ENCODE measurements around the gene CADPS2.

The CADPS2 gene

DNA sequence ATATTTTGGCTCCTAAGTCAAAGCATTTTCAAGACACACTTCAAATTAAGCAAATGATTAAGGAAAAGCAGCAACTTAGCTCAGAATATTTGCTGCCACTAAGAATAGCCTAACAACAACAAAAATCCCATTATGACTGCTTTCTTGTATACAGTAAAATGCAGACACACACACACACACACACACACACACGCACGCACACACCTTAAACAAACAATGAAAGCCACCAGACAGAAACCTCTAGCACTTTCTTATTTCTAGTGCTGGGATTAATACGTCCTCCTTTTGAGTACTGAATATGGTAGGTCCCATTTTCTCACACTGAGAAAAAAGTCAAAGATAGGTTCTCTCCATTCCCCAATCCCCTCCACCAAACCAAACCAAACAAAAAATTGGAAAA lies 558.3 kb downstream of the CADPS2 start:
- H3K9me3 ChIP-seq (ENCODE audit: insufficient read depth, low read depth, low read length): no peaks in the 10 kb centered on the region

GRCh38 chr7:122316467-122317388 lies 569.5 kb downstream of the CADPS2 start:
- Histone ChIP-seq H3F3A (ENCODE audit: low read depth) (no peaks in the 10 kb centered on the region), H3K4me1 (ENCODE audit: insufficient read depth, low read length, poor library complexity, severe bottlenecking) (no peaks in the 10 kb centered on the region), H3K9me2 (replicated peaks; ENCODE audit: low read depth, low read length) (no peaks in the 10 kb centered on the region), H3K4me2 (ENCODE audit: low read depth, low read length, poor library complexity, severe bottlenecking) (no peak overlapping the region), H3K4me3 (ENCODE audit: low read length, poor library complexity, severe bottlenecking) (no peak overlapping the region), H3K79me2 (ENCODE audit: insufficient read depth, low read length) (no peaks in the 10 kb centered on the region), H3K36me3 (ENCODE audit: insufficient read depth, low read length) (no peaks in the 10 kb centered on the region), H4K20me1 (ENCODE audit: insufficient read depth, low read length, poor library complexity, severe bottlenecking) (no peaks in the 10 kb centered on the region), H3K9ac (ENCODE audit: low read depth, low read length, poor library complexity, severe bottlenecking) (no peak overlapping the region), H2AFZ (ENCODE audit: low read length) (no peak overlapping the region), H3K27me3 (ENCODE audit: insufficient read depth, low read length, poor library complexity, severe bottlenecking) (no peaks in the 10 kb centered on the region), H3K9me3 (ENCODE audit: insufficient read depth, low read depth, low read length) (no peaks in the 10 kb centered on the region; the same call in 1 of the 2 replicates)
- TF ChIP-seq EZH2phosphoT487 (IDR thresholded peaks at IDR 0.05; ENCODE audit: borderline replicate concordance) (no peak), CTCF (conservative IDR thresholded peaks at IDR 0.05; ENCODE audit: low read length) (no peak)

More for the DNA sequence above, 558.3 kb downstream of the CADPS2 start:
- H3K9ac ChIP-seq (ENCODE audit: low read depth, low read length, poor library complexity, severe bottlenecking): no peak overlapping the region
- no peaks in the 10 kb centered on the region for H3F3A ChIP-seq (ENCODE audit: low read depth)
- H3K9me2 ChIP-seq (replicated peaks; ENCODE audit: low read depth, low read length): no peaks in the 10 kb centered on the region
- H2AFZ ChIP-seq (ENCODE audit: low read length): no peak overlapping the region
- H3K4me1 ChIP-seq (ENCODE audit: insufficient read depth, low read length, poor library complexity, severe bottlenecking): no peaks in the 10 kb centered on the region
- TF ChIP-seq EZH2phosphoT487 (IDR thresholded peaks at IDR 0.05; ENCODE audit: borderline replicate concordance): no peak
- TF ChIP-seq CTCF (conservative IDR thresholded peaks at IDR 0.05; ENCODE audit: low read length): no peak
- H3K27me3 ChIP-seq (ENCODE audit: insufficient read depth, low read length, poor library complexity, severe bottlenecking): no peaks in the 10 kb centered on the region
- H3K4me2 ChIP-seq (ENCODE audit: low read depth, low read length, poor library complexity, severe bottlenecking): no peak overlapping the region
- no peaks in the 10 kb centered on the region for H3K36me3 ChIP-seq (ENCODE audit: insufficient read depth, low read length)
- H3K79me2 ChIP-seq (ENCODE audit: insufficient read depth, low read length): no peaks in the 10 kb centered on the region
- H3K4me3 ChIP-seq (ENCODE audit: low read length, poor library complexity, severe bottlenecking): no peak overlapping the region
- H4K20me1 ChIP-seq (ENCODE audit: insufficient read depth, low read length, poor library complexity, severe bottlenecking): no peaks in the 10 kb centered on the region

- Histone ChIP-seq H3K9me2 (replicated peaks; ENCODE audit: low read depth, low read length) (no peaks in the 10 kb centered on the region), H3K4me2 (ENCODE audit: low read depth, low read length, poor library complexity, severe bottlenecking) (no peak overlapping the region), H3K79me2 (ENCODE audit: insufficient read depth, low read length) (no peaks in the 10 kb centered on the region), H4K20me1 (ENCODE audit: insufficient read depth, low read length, poor library complexity, severe bottlenecking) (no peaks in the 10 kb centered on the region), H2AFZ (ENCODE audit: low read length) (no peak overlapping the region), H3K4me1 (ENCODE audit: insufficient read depth, low read length, poor library complexity, severe bottlenecking) (no peaks in the 10 kb centered on the region), H3K9ac (ENCODE audit: low read depth, low read length, poor library complexity, severe bottlenecking) (no peak overlapping the region), H3K9me3 (ENCODE audit: insufficient read depth, low read depth, low read length) (no peaks in the 10 kb centered on the region; the same call in 1 of the 2 replicates), H3K4me3 (ENCODE audit: low read length, poor library complexity, severe bottlenecking) (no peak overlapping the region), H3K36me3 (ENCODE audit: insufficient read depth, low read length) (no peaks in the 10 kb centered on the region), H3F3A (ENCODE audit: low read depth) (no peaks in the 10 kb centered on the region), H3K27me3 (ENCODE audit: insufficient read depth, low read length, poor library complexity, severe bottlenecking) (no peaks in the 10 kb centered on the region)
- TF ChIP-seq CTCF (conservative IDR thresholded peaks at IDR 0.05; ENCODE audit: low read length) (no peak), EZH2phosphoT487 (IDR thresholded peaks at IDR 0.05; ENCODE audit: borderline replicate concordance) (no peak)
These were observed 570.5 kb downstream of the CADPS2 start for GRCh38 chr7:122315507-122316466.

Measured in Loucy (cell line).